B cell (primary cell): Measurements from ENCODE around the gene P2RY6. TPM values are rescaled to one million over a fixed set of nuclear protein-coding genes. Genes with fewer than 3 reads are reported as not detected.

ENCODE experiments used
- ATAC-seq: fragments of 200-7000 bp; cut with Tn5 transposase; one replicate; pipeline ENCODE4 v1.10.0; 2021; ENCODE audit warnings: low read depth, mild to moderate bottlenecking, moderate number of reproducible peaks, moderate library complexity
- CTCF ChIA-PET: fragments of 350-600 bp; sonication (Branson Sonifier 250); formaldehyde crosslinking; loops from one replicate; lab custom pipeline; 2021; ENCODE audit warnings: antibody characterized with exemption, inconsistent platforms; lab: Charles Lee
- POLR2A ChIA-PET: fragments of 350-600 bp; sonication (Branson Sonifier 250); formaldehyde crosslinking; loops from one replicate; lab custom pipeline; 2021; ENCODE audit warnings: antibody characterized with exemption; lab: Charles Lee
- DNase-seq: peaks from one replicate; pipeline ENCODE4 v3.0.0; 2013
- H2AFZ ChIP-seq: 2 replicates; pipeline ENCODE4 v1.6.1; 2012; ENCODE audit warnings: mild to moderate bottlenecking, low read depth, low read length; ENCODE audit not compliant: insufficient read depth, poor library complexity, severe bottlenecking
- H3K27ac ChIP-seq, 2 donors: 1 replicate in 1 of 2; 2 replicates in 1 of 2; pipeline ENCODE4 v1.5.1; 2012 to 2013; ENCODE audit warnings: low read length in 2 of 2, mild to moderate bottlenecking in 2 of 2, moderate library complexity in 1 of 2
- H3K27me3 ChIP-seq, 4 experiments: fragments of 200-600 bp in 1 of 4; sonication (generic) in 1 of 4; replicated peaks in 1 of 4; 1 replicate in 2 of 4; 2 replicates in 2 of 4; pipeline versions ENCODE4 v1.6.1 to v1.7.0; 2013 to 2016; ENCODE audit warnings: low read length in 3 of 4, mild to moderate bottlenecking in 2 of 4, mixed read lengths in 1 of 4, moderate library complexity in 1 of 4; ENCODE audit not compliant: insufficient read depth in 4 of 4, control insufficient read depth in 3 of 4; ENCODE audit errors: control extremely low read depth in 1 of 4
- H3K36me3 ChIP-seq, 2 experiments: replicated peaks in 1 of 2; 1 replicate in 1 of 2; 2 replicates in 1 of 2; pipeline versions ENCODE4 v1.6.1 to v1.7.1; 2013; ENCODE audit warnings: low read length in 1 of 2; ENCODE audit not compliant: insufficient read depth in 2 of 2, control insufficient read depth in 1 of 2; ENCODE audit errors: control extremely low read depth in 1 of 2, extremely low read depth in 1 of 2
- H3K4me1 ChIP-seq, 2 donors: fragments of 200-600 bp in 1 of 2; sonication (generic) in 1 of 2; 1 replicate in 1 of 2; 2 replicates in 1 of 2; pipeline versions ENCODE4 v1.5.1 to v1.6.1; 2013 to 2017; ENCODE audit warnings: low read length in 2 of 2; ENCODE audit not compliant: control insufficient read depth in 2 of 2, insufficient read depth in 2 of 2
- H3K4me2 ChIP-seq: replicated peaks from 2 replicates; pipeline ENCODE3; 2012; ENCODE audit warnings: mild to moderate bottlenecking, low read depth, low read length; ENCODE audit not compliant: poor library complexity, severe bottlenecking
- H3K4me3 ChIP-seq, 5 experiments: fragments of 200-600 bp in 1 of 5; sonication (generic) in 1 of 5; 1 replicate in 3 of 5; 2 replicates in 2 of 5; pipeline versions ENCODE4 v1.5.1 to v1.7.0; 2011 to 2016; ENCODE audit warnings: low read length in 4 of 5, mild to moderate bottlenecking in 4 of 5, low read depth in 2 of 5, control low read depth in 1 of 5, moderate library complexity in 1 of 5; ENCODE audit not compliant: insufficient read depth in 1 of 5; ENCODE audit errors: control extremely low read depth in 1 of 5, extremely low read depth in 1 of 5
- H3K79me2 ChIP-seq: fragments of 200-600 bp; sonication (generic); one replicate; pipeline ENCODE4 v1.6.0; 2016; ENCODE audit warnings: low read length; ENCODE audit not compliant: control insufficient read depth, insufficient read depth
- H3K9ac ChIP-seq: fragments of 200-600 bp; sonication (generic); 2 replicates; pipeline ENCODE4 v1.6.1; 2017; ENCODE audit warnings: mild to moderate bottlenecking, low read length, moderate library complexity
- H3K9me3 ChIP-seq, 3 donors: one replicate each; pipeline versions ENCODE4 v1.6.1 to v1.7.1; 2013; ENCODE audit warnings: low read length in 2 of 3; ENCODE audit not compliant: control insufficient read depth in 2 of 3, insufficient read depth in 1 of 3; ENCODE audit errors: control extremely low read depth in 1 of 3
- H4K20me1 ChIP-seq: 2 replicates; pipeline ENCODE4 v1.6.0; 2012; ENCODE audit warnings: mild to moderate bottlenecking, low read length; ENCODE audit not compliant: insufficient read depth, control insufficient read depth, poor library complexity, severe bottlenecking
- H3K27ac Mint-ChIP-seq: one replicate; pipeline ENCODE4 v1.8.0; 2021; ENCODE audit warnings: mixed read lengths
- H3K27me3 Mint-ChIP-seq: one replicate; pipeline ENCODE4 v1.8.0; 2021; ENCODE audit warnings: mixed read lengths
- H3K4me1 Mint-ChIP-seq: one replicate; pipeline ENCODE4 v1.8.0; 2021; ENCODE audit warnings: mixed read lengths
- H3K4me3 Mint-ChIP-seq: one replicate; pipeline ENCODE4 v1.8.0; 2021; ENCODE audit warnings: mixed read lengths
- H3K9me3 Mint-ChIP-seq: one replicate; pipeline ENCODE4 v1.8.0; 2022; ENCODE audit warnings: mixed read lengths; ENCODE audit not compliant: insufficient read depth
- CTCF ChIP-seq: fragments of 200-600 bp; IDR thresholded peaks from one replicate; pipeline ENCODE4 v1.8.0; 2022; ENCODE audit warnings: antibody characterized with exemption, mild to moderate bottlenecking
- EZH2 ChIP-seq: IDR thresholded peaks from 2 replicates; pipeline ENCODE4 v1.6.1; 2012; ENCODE audit warnings: borderline replicate concordance, low read depth, mild to moderate bottlenecking, moderate library complexity, low read length; ENCODE audit not compliant: insufficient read depth, poor library complexity, severe bottlenecking
- WGBS: methylation state at CpG from one replicate; pipeline ENCODE4 v1.1.5; 2013; ENCODE audit warnings: missing lambda C conversion rate; ENCODE audit not compliant: insufficient coverage; 5-methylcytosine and 5-hydroxymethylcytosine counted together
- intact Hi-C: fragments of 100-400 bp; cut with micrococcal nuclease; formaldehyde crosslinking; loops from one replicate; pipeline ENCODE4 v1.10.0; 2022
- polyA plus RNA-seq: library from polyadenylated mRNA; depleted of rRNA; stranded (reverse); fragments of >200 nt; gene quantifications from 2 replicates; pipeline ENCODE4 v1.2.3, GENCODE V29; 2012
- total RNA-seq, 2 donors: library from RNA; stranded (reverse); fragments of 120-200 nt in 1 of 2; gene quantifications; 1 replicate in 1 of 2; 2 replicates in 1 of 2; pipeline versions ENCODE4 v1.2.3 to v1.2.4, GENCODE V29; 2013 to 2022

P2RY6 gene
- total and polyA plus RNA-seq, 2 donors (not counting 1 experiment from before 2014, with no cell fraction given) = 0.25 TPM; not detected in 1

- H3K9me3 ChIP-seq = no peaks in the 10 kb centered on the region
- ATAC-seq = peak; percentile 86
- CTCF ChIA-PET = interaction anchor here (0.6 to 10.9 kb wide), 16 partner anchors 10 to 416 kb away, joined by 3 to 104 read pairs (median 4); partner anchors contain the start of gene ARHGEF17
- H3K9ac ChIP-seq = no peak overlapping the region
- DNase-seq = peak; percentile 82
- H3K27ac ChIP-seq = no peak overlapping the region
- H4K20me1 ChIP-seq = no peaks in the 10 kb centered on the region
- POLR2A ChIA-PET = no interaction called here
- no peaks in the 10 kb centered on the region for H3K79me2 ChIP-seq
- peaks cover 4 to 8% of the 10 kb centered on the region in 2 donors for H3K4me1 ChIP-seq
- H3K4me3 ChIP-seq = no peak overlapping the region
- WGBS = 41% methylated on average over 11 of the region's 12 CpGs
- peaks cover 0 to 42% (median 0%) of the 10 kb centered on the region in 4 experiments for H3K27me3 ChIP-seq
- Mint-ChIP-seq H3K27me3 (peaks cover 19% of the 10 kb centered on the region), H3K9me3 (no peaks in the 10 kb centered on the region), H3K27ac (no peak overlapping the region), H3K4me3 (no peak overlapping the region), H3K4me1 (peaks cover 8% of the 10 kb centered on the region)
- peak; percentile 90 for TF ChIP-seq CTCF
- no peak for TF ChIP-seq EZH2
- intact Hi-C loops = loop anchor here (1.0 kb wide), 1 partner anchor 40 kb away; no protein-coding TSS in a partner anchor
- H2AFZ ChIP-seq = peak overlapping the region; percentile 13
- H3K4me2 ChIP-seq = no peak overlapping the region
- H3K36me3 ChIP-seq = no peaks in the 10 kb centered on the region
Observed at GRCh38 chr11:73295241-73295995, 23.3 kb downstream of the P2RY6 start.

- Histone ChIP-seq H3K4me2 (no peak overlapping the region), H3K79me2 (no peaks in the 10 kb centered on the region), H3K4me1 (peaks cover 4 to 5% of the 10 kb centered on the region in 2 donors), H4K20me1 (no peaks in the 10 kb centered on the region), H3K4me3 (no peak overlapping the region), H3K9me3 (no peaks in the 10 kb centered on the region), H3K9ac (no peak overlapping the region), H3K36me3 (no peaks in the 10 kb centered on the region), H3K27ac (no peak overlapping the region), H2AFZ (no peak overlapping the region), H3K27me3 (peaks cover 0 to 47% (median 0%) of the 10 kb centered on the region in 4 experiments)
- peaks cover 19% of the 10 kb centered on the region for H3K27me3 Mint-ChIP-seq
- intact Hi-C loops = loop anchor here (1.0 kb wide), 1 partner anchor 39 kb away; no protein-coding TSS in a partner anchor
- H3K9me3 Mint-ChIP-seq = no peaks in the 10 kb centered on the region
- CTCF ChIA-PET = interaction anchor here (1.3 to 10.9 kb wide), 4 partner anchors 9 to 417 kb away, joined by 3 to 104 read pairs (median 4); no protein-coding TSS in a partner anchor
- H3K4me3 Mint-ChIP-seq = no peak overlapping the region
- peaks cover 5% of the 10 kb centered on the region for H3K4me1 Mint-ChIP-seq
- DNase-seq (no peak), ATAC-seq (no peak)
- POLR2A ChIA-PET = no interaction called here
- WGBS = no CpG with 5 or more reads among the region's 3 CpGs
- H3K27ac Mint-ChIP-seq = no peak overlapping the region
- TF ChIP-seq EZH2 (no peak), CTCF (no peak)
Observed at GRCh38 chr11:73295996-73296318, 23.8 kb downstream of the P2RY6 start.
